GM18951 (cell line): ENCODE measurements around the gene ATP2B1.

Experiments used
- POLR2A ChIP-seq: IDR thresholded peaks from 4 replicates; pipeline ENCODE4 v1.6.1; 2011; ENCODE audit warnings: mild to moderate bottlenecking; ENCODE audit not compliant: insufficient read length, insufficient read depth; ENCODE audit errors: extremely low read depth
- in situ Hi-C: fragments of 300-500 bp; cut with MboI; formaldehyde crosslinking; loops from one replicate; pipeline ENCODE4 v1.12.0; 2022; ENCODE audit warnings: low sequenced_read_pairs, mixed read lengths, inconsistent platforms; ENCODE audit not compliant: unreplicated experiment

The ATP2B1 gene

DNA sequence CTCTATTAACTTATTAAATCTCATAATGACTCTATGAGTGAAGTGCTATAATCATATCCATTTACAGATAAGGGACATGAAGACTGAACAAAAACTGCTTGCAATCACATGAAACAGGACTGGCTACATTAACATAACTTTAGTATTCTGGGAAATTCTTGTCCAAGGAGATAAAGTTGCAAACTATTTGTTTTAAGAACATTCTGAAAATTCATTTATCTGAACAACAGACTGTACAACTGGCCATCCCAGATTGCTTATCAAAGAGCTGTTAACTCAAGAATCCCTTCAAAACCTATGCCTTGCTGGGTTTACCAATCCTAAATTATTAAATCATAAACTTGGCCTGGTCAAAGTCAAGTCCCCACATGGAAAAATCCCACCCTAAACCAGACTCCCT, 143.6 kb downstream of the ATP2B1 start:
- TF ChIP-seq POLR2A: no peak
- in situ Hi-C loops: no loop called here

GRCh38 chr12:89559753-89560152, 148.9 kb downstream of the ATP2B1 start:
- in situ Hi-C loops: no loop called here
- no peak for TF ChIP-seq POLR2A

- TF ChIP-seq POLR2A: no peak
- in situ Hi-C loops: no loop called here
Measured at GRCh38 chr12:89556976-89557375, 151.7 kb downstream of the ATP2B1 start.

GRCh38 chr12:89552376-89552775, 156.3 kb downstream of the ATP2B1 start:
- in situ Hi-C loops: no loop called here
- TF ChIP-seq POLR2A: no peak

DNA sequence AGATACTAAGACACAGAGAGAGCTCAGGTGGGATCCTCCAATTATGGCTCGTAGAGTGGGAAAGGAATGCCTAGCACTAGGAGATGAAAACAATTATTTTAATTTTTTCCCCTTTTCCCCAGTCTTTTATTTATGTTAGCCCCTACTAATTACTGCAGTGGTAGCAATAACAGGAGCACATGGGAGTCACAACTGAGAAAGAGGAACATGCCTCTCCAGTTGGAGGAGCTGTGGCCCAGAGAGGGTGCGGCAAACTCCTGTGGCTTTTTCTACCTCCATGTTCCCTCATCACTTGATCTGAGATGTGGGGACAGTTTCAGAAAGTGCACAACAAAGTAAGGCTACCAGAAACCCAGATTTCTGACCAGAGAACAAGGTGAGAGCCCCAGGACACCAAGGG, 156.9 kb downstream of the ATP2B1 start:
- no peak for TF ChIP-seq POLR2A
- in situ Hi-C loops: no loop called here

- no peak for TF ChIP-seq POLR2A
Measured at GRCh38 chr12:89547101-89547500, 161.5 kb downstream of the ATP2B1 start.

DNA sequence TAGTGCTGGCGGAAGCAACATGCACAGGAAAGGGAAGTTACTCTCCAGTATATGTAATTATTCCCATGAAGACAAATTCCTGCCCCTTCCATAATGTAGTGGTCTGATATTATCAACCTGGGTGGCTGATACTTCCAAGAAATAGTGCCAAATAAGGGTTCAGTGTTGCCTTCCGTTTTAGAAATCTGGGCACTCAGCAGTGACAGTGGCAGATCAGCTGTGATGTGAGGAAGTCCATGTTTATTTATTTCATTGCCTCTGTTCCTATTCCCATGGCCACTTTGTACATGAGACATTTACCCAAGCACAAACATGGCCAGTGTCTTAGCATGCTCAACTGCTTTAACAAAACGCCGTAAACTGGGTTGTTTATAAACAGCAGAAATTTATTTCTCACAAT, 162.5 kb downstream of the ATP2B1 start:
- TF ChIP-seq POLR2A: no peak
- in situ Hi-C loops: loop anchor here (25.0 kb wide), 2 partner anchors 716 to 966 kb away; no protein-coding TSS in a partner anchor

More at GRCh38 chr12:89547101-89547500, 161.5 kb downstream of the ATP2B1 start:
- in situ Hi-C loops: loop anchor here (25.0 kb wide), 2 partner anchors 715 to 965 kb away; no protein-coding TSS in a partner anchor

DNA sequence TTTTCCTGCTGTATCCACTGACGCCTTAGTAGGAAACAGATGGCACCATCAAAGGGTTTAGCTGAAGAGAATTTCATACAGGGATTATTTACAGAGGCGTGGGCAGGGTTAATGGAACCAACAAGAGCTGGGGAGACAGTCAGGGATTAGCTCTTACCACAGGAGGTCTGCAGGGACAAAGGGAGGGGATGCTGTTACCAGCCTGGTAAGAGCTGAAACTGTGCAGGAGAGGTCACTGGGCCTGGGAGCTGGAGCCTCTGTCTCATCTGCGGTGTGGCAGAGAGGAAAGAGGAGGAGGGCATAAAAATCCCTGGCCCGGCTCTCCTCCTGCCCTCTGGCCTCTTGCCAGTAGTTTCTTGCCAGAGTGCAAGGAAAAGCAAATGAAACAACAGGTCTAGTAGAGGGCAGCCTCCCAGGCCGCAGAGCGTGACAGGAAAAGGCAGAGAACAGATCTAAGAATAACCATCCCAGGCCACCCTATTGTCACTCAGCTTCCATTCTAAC, 163.9 kb downstream of the ATP2B1 start:
- in situ Hi-C loops: loop anchor here (25.0 kb wide), 2 partner anchors 718 to 968 kb away; no protein-coding TSS in a partner anchor
- TF ChIP-seq POLR2A: no peak

GRCh38 chr12:89544022-89544421, 164.6 kb downstream of the ATP2B1 start:
- no peak for TF ChIP-seq POLR2A
- in situ Hi-C loops: loop anchor here (25.0 kb wide), 2 partner anchors 718 to 968 kb away; no protein-coding TSS in a partner anchor

- TF ChIP-seq POLR2A: no peak
- in situ Hi-C loops: loop anchor here (25.0 kb wide), 2 partner anchors 719 to 969 kb away; no protein-coding TSS in a partner anchor
Measured at GRCh38 chr12:89542912-89543592, 165.6 kb downstream of the ATP2B1 start.

GRCh38 chr12:89542236-89542635, 166.4 kb downstream of the ATP2B1 start:
- TF ChIP-seq POLR2A: no peak
- in situ Hi-C loops: loop anchor here (25.0 kb wide), 2 partner anchors 720 to 970 kb away; no protein-coding TSS in a partner anchor

DNA sequence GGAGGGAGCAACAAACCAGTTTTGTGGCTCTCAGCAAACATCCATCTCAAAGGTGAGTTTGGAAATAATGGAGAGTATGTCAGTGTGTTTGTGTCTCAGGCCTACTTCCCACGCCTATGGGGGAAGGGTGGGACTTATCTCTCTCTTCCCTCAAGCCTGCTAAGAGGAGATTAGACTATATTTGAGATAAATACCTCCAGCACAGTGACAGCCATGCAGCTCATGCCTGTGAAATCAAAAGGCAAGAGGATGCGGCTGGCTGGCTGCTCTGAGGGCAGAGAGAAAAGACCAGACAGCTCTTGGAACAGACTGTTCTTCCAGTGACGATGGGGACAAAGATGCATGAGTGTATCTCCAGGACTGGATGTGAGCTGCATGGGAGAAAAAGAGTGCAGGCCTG, 168.1 kb downstream of the ATP2B1 start:
- TF ChIP-seq POLR2A: no peak
- in situ Hi-C loops: loop anchor here (25.0 kb wide), 2 partner anchors 722 to 972 kb away; no protein-coding TSS in a partner anchor

DNA sequence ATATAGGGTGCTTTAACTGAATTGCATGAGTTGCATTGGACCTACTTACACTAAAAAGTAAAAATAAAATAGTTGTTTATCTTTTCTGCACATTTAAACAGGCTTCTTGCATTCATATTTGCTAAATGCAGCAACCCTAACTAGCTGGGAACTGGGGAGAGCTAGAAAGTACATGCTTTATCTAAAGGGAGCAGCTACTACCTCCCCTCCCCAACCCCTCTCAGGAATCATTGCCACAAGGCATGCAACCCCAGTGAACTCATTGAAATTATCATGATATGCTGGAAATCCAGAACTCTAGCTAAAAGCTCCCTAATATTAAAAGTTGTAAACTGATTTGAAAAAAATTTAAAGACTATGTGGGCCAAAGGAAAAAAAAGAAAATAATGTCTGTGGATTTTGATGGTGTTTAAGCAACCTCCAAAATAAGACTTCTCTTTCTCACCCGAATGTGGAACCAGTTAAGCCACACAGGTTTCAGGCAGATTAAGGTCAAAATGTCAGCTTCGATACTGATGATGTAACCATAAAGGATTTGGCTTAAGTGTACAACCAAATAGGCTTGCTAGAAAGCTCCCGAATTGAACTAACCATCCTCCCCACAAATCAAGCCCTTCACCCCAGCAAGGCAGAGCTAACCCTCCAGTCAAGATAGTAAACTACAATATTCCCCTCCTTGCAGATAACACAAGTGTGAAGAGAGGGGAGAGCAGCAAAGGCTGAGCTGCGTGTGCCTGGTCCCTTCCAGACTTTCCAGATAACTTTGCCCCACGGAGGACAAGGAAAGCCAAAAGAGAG, 169.0 kb downstream of the ATP2B1 start:
- no peak for TF ChIP-seq POLR2A

More for the DNA sequence above, 169.0 kb downstream of the ATP2B1 start:
- in situ Hi-C loops: loop anchor here (25.0 kb wide), 2 partner anchors 723 to 973 kb away; no protein-coding TSS in a partner anchor
